ENCODE data around the gene MTHFD1L. TPM values are rescaled to one million over a fixed set of nuclear protein-coding genes. Genes with fewer than 3 reads are reported as not detected.

MTHFD1L gene
- total RNA-seq, 1 donor from 2014 or later: 107 TPM

DNA sequence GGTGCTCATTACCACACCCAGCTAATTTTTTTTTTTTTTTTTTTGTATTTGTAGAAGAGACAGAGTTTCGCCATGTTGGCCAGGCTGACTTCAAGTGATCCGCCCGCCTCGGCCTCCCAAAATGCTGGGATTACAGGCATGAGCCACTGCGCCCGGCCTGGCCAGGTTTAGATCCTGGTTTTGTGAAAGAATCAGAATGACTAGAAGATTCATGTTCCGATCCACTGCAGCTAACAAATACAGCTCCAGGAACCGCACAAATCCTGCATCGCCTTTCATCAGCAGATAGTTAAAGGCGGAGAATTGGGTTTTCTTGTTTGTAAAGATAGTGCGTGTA, 223.1 kb downstream of the MTHFD1L start:
- Histone ChIP-seq H3K9ac (ENCODE audit: low read length) (no peak overlapping the region), H3K9me3 (ENCODE audit: insufficient read depth, low read depth, low read length) (no peaks in the 10 kb centered on the region), H3K27me3 (ENCODE audit: insufficient read depth, low read length) (no peaks in the 10 kb centered on the region), H3K4me1 (ENCODE audit: insufficient read depth, low read length) (peaks cover 7% of the 10 kb centered on the region), H4K20me1 (ENCODE audit: insufficient read depth, low read length) (no peaks in the 10 kb centered on the region), H3K36me3 (ENCODE audit: insufficient read depth, low read length) (no peaks in the 10 kb centered on the region), H3K4me3 (ENCODE audit: insufficient read depth, low read depth, low read length) (no peak overlapping the region), H3K4me2 (ENCODE audit: low read length) (no peak overlapping the region), H3K79me2 (ENCODE audit: insufficient read depth, low read length) (no peaks in the 10 kb centered on the region), H2AFZ (ENCODE audit: low read depth, low read length) (no peak overlapping the region), H3K27ac (ENCODE audit: low read depth, low read length) (no peak overlapping the region)
- DNase-seq (ENCODE audit: low read depth): no peak
- FAIRE-seq: no peak
- Mint-ChIP-seq H3K27me3 (ENCODE audit: low read depth, unreplicated experiment) (no peaks in the 10 kb centered on the region), H3K9me3 (ENCODE audit: unreplicated experiment) (peaks cover 2% of the 10 kb centered on the region), H3K4me1 (ENCODE audit: low read depth, unreplicated experiment) (peaks cover 12% of the 10 kb centered on the region), H3K27ac (ENCODE audit: unreplicated experiment) (peak overlapping the region; percentile 83), H3K4me3 (ENCODE audit: unreplicated experiment) (no peak overlapping the region), H3K36me3 (ENCODE audit: low read depth, unreplicated experiment) (peaks cover 16% of the 10 kb centered on the region)
- TF ChIP-seq, protein P1, sequence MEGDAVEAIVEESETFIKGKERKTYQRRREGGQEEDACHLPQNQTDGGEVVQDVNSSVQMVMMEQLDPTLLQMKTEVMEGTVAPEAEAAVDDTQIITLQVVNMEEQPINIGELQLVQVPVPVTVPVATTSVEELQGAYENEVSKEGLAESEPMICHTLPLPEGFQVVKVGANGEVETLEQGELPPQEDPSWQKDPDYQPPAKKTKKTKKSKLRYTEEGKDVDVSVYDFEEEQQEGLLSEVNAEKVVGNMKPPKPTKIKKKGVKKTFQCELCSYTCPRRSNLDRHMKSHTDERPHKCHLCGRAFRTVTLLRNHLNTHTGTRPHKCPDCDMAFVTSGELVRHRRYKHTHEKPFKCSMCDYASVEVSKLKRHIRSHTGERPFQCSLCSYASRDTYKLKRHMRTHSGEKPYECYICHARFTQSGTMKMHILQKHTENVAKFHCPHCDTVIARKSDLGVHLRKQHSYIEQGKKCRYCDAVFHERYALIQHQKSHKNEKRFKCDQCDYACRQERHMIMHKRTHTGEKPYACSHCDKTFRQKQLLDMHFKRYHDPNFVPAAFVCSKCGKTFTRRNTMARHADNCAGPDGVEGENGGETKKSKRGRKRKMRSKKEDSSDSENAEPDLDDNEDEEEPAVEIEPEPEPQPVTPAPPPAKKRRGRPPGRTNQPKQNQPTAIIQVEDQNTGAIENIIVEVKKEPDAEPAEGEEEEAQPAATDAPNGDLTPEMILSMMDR (IDR thresholded peaks at IDR 0.05; ENCODE audit: insufficient read depth, low read depth, low read length): no peak
- no peak for TF ChIP-seq EZH2 (IDR thresholded peaks at IDR 0.05; ENCODE audit: insufficient read depth, low read length)

DNA sequence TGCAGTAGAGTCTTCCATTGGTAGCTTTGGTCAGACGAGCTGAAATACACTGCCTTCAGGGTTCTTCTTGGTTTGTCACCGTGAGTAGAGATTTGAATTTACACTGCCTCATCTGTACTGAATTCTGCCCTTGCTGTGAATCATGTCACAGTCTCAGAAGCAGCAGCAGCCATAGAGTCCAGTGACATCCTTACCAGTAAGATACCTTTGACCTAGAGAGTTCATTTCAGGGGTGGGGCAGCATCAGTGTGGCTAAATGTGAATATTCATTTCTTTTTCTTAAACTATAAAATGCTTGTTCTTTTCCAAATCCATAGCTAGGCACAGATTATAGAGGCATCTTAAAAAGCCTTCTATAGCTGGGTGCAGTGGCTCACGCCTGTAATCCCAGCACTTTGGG, 223.5 kb downstream of the MTHFD1L start:
- Histone ChIP-seq H3K4me1 (ENCODE audit: insufficient read depth, low read length) (peaks cover 7% of the 10 kb centered on the region), H3K9me3 (ENCODE audit: insufficient read depth, low read depth, low read length) (no peaks in the 10 kb centered on the region), H3K27ac (ENCODE audit: low read depth, low read length) (no peak overlapping the region), H3K9ac (ENCODE audit: low read length) (no peak overlapping the region), H4K20me1 (ENCODE audit: insufficient read depth, low read length) (no peaks in the 10 kb centered on the region), H3K4me3 (ENCODE audit: insufficient read depth, low read depth, low read length) (no peak overlapping the region), H2AFZ (ENCODE audit: low read depth, low read length) (no peak overlapping the region), H3K27me3 (ENCODE audit: insufficient read depth, low read length) (no peaks in the 10 kb centered on the region), H3K4me2 (ENCODE audit: low read length) (no peak overlapping the region), H3K79me2 (ENCODE audit: insufficient read depth, low read length) (no peaks in the 10 kb centered on the region), H3K36me3 (ENCODE audit: insufficient read depth, low read length) (no peaks in the 10 kb centered on the region)
- H3K27ac Mint-ChIP-seq (ENCODE audit: unreplicated experiment): peak overlapping the region; percentile 41
- H3K9me3 Mint-ChIP-seq (ENCODE audit: unreplicated experiment): peaks cover 2% of the 10 kb centered on the region
- peaks cover 12% of the 10 kb centered on the region for H3K4me1 Mint-ChIP-seq (ENCODE audit: low read depth, unreplicated experiment)
- H3K36me3 Mint-ChIP-seq (ENCODE audit: low read depth, unreplicated experiment): peaks cover 18% of the 10 kb centered on the region
- H3K4me3 Mint-ChIP-seq (ENCODE audit: unreplicated experiment): no peak overlapping the region
- FAIRE-seq (no peak), DNase-seq (ENCODE audit: low read depth) (no peak)
- no peaks in the 10 kb centered on the region for H3K27me3 Mint-ChIP-seq (ENCODE audit: low read depth, unreplicated experiment)
- no peak for TF ChIP-seq EZH2 (IDR thresholded peaks at IDR 0.05; ENCODE audit: insufficient read depth, low read length)
- TF ChIP-seq, protein P1 (IDR thresholded peaks at IDR 0.05; ENCODE audit: insufficient read depth, low read depth, low read length): no peak

DNA sequence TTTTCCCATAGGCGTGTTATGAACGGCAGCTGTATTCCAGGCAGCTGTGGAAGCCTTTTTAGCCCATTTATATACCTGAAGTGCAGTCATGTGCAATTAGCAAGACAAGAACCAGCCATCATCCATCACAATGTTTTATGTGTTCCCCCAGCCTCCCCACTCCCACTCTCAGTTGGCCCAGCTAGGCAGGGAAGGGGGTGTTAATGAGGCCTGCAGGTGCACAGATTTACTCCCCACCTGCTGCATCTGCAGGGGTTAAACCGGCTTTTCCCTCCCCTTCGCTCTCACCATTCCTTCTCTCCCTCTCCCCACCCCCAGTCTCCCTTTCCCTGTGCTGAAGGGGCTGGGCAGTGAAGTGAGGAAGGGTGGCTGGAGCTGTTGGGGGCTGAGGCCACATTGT, 224.5 kb downstream of the MTHFD1L start:
- Histone ChIP-seq H3K36me3 (ENCODE audit: insufficient read depth, low read length) (no peaks in the 10 kb centered on the region), H3K79me2 (ENCODE audit: insufficient read depth, low read length) (no peaks in the 10 kb centered on the region), H3K9ac (ENCODE audit: low read length) (no peak overlapping the region), H4K20me1 (ENCODE audit: insufficient read depth, low read length) (no peaks in the 10 kb centered on the region), H3K27ac (ENCODE audit: low read depth, low read length) (no peak overlapping the region), H3K9me3 (ENCODE audit: insufficient read depth, low read depth, low read length) (no peaks in the 10 kb centered on the region), H2AFZ (ENCODE audit: low read depth, low read length) (no peak overlapping the region), H3K27me3 (ENCODE audit: insufficient read depth, low read length) (no peaks in the 10 kb centered on the region), H3K4me3 (ENCODE audit: insufficient read depth, low read depth, low read length) (no peak overlapping the region), H3K4me1 (ENCODE audit: insufficient read depth, low read length) (peaks cover 7% of the 10 kb centered on the region), H3K4me2 (ENCODE audit: low read length) (no peak overlapping the region)
- Mint-ChIP-seq H3K4me1 (ENCODE audit: low read depth, unreplicated experiment) (peaks cover 12% of the 10 kb centered on the region), H3K4me3 (ENCODE audit: unreplicated experiment) (no peak overlapping the region), H3K9me3 (ENCODE audit: unreplicated experiment) (peaks cover 2% of the 10 kb centered on the region), H3K27me3 (ENCODE audit: low read depth, unreplicated experiment) (no peaks in the 10 kb centered on the region), H3K27ac (ENCODE audit: unreplicated experiment) (no peak overlapping the region), H3K36me3 (ENCODE audit: low read depth, unreplicated experiment) (peaks cover 23% of the 10 kb centered on the region)
- no peak for DNase-seq (ENCODE audit: low read depth)
- TF ChIP-seq, protein P1 (IDR thresholded peaks at IDR 0.05; ENCODE audit: insufficient read depth, low read depth, low read length): no peak
- no peak for TF ChIP-seq EZH2 (IDR thresholded peaks at IDR 0.05; ENCODE audit: insufficient read depth, low read length)
- no peak for FAIRE-seq

Data from astrocyte (in vitro differentiated cells and primary cell).